ENCODE data around the gene SLC25A21.

DNA sequence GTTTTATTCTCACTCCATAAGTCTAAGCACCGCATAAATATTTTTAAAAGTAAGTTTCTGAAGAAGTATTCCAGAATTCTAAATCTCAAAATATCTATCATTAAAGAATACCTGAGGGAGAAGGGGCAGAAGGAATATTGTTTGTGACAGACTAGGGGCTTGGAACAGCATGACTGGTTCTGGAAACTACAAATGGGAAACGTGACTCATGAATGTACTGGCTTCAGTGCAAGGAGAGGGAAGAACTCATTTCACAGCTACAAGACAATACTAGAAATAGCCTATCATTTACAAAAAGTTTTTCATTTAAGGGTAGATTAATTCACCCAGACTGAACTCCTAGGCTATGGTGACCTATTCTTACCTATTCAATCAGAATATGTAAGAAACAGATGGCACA is 121.3 kb downstream of the SLC25A21 start:
- TF ChIP-seq POLR2AphosphoS5 (IDR thresholded peaks at IDR 0.05; ENCODE audit: borderline replicate concordance, low read depth, low read length) (no peak), FOXP2 (optimal IDR thresholded peaks at IDR 0.05; ENCODE audit: control extremely low read depth, extremely low read length, insufficient read depth) (no peak), EZH2 (IDR thresholded peaks at IDR 0.05) (no peak)

All from SK-N-MC (cell line).